A549 (cell line): Measurements from ENCODE around the gene SLC32A1. TPM values are rescaled to one million over a fixed set of nuclear protein-coding genes. Genes with fewer than 3 reads are reported as not detected.

Source experiments
- ATAC-seq, 2 experiments: fragments of 200-7000 bp in 1 of 2; fragments of >200 bp in 1 of 2; cut with Nextera tagmentation in 1 of 2; cut with Tn5 transposase in 1 of 2; 3 replicates each; pipeline versions ENCODE4 v1.8.0 to v1.9.1; 2018 to 2020; ENCODE audit warnings: mild to moderate bottlenecking in 1 of 2, moderate library complexity in 1 of 2
- CTCF ChIA-PET: fragments of 300-600 bp; sonication (Branson Sonifier 250); formaldehyde crosslinking; extraction: SDS; loops from one replicate; lab custom pipeline; 2021; ENCODE audit warnings: antibody characterized with exemption, inconsistent platforms; lab: Yijun Ruan, JAX
- POLR2A ChIA-PET: fragments of 350-600 bp; formaldehyde crosslinking; extraction: SDS; loops from one replicate; lab custom pipeline; 2021; ENCODE audit warnings: antibody characterized with exemption, inconsistent platforms; lab: Yijun Ruan, JAX
- DNase-seq, 2 experiments: peaks; one replicate each; pipeline versions ENCODE4 v3.0.0 to v3.0.0-alpha.2; 2011 to 2016; ENCODE audit warnings: low read depth in 1 of 2, low spot score in 1 of 2
- FAIRE-seq: peaks from 2 replicates; lab custom pipeline; 2011; peaks lifted over from hg19 to GRCh38; lab: Jason Lieb, UNC
- H3K27ac ChIP-seq, 2 experiments: fragments of >200 bp; sonication (Bioruptor Twin); formaldehyde crosslinking; 3 replicates each; pipeline ENCODE4 v1.5.1; 2016 to 2017
- H3K4me1 ChIP-seq: fragments of >200 bp; sonication (Bioruptor Twin); formaldehyde crosslinking; 3 replicates; pipeline ENCODE4 v1.6.1; 2016
- H3K4me2 ChIP-seq: fragments of >200 bp; sonication (Bioruptor Twin); formaldehyde crosslinking; 3 replicates; pipeline ENCODE4 v1.6.1; 2016
- H3K4me3 ChIP-seq: fragments of >200 bp; sonication (Bioruptor Twin); formaldehyde crosslinking; 3 replicates; pipeline ENCODE4 v1.5.1; 2016
- H3K9me3 ChIP-seq: fragments of >200 bp; sonication (Bioruptor Twin); formaldehyde crosslinking; 3 replicates; pipeline ENCODE4 v1.6.1; 2016
- CBX8 ChIP-seq: fragments of 200-600 bp; sonication (generic); IDR thresholded peaks from 2 replicates; pipeline ENCODE4 v1.6.1; 2016
- CEBPB ChIP-seq, 2 experiments: fragments of >200 bp in 1 of 2; sonication (Bioruptor Twin) in 1 of 2; formaldehyde crosslinking in 1 of 2; IDR thresholded peaks; 2 replicates each; pipeline ENCODE4 v1.6.1; 2012 to 2016
- CHD2 ChIP-seq: fragments of 150-350 bp; IDR thresholded peaks from 2 replicates; pipeline ENCODE4 v1.6.1; 2014; ENCODE audit warnings: low read length; ENCODE audit not compliant: partially characterized antibody
- CHD4 ChIP-seq: fragments of 200-600 bp; sonication (generic); IDR thresholded peaks from 2 replicates; pipeline ENCODE4 v1.6.1; 2016; ENCODE audit warnings: antibody characterized with exemption, mild to moderate bottlenecking, borderline replicate concordance
- EHMT2 ChIP-seq: fragments of 200-600 bp; sonication (generic); IDR thresholded peaks from 2 replicates; pipeline ENCODE4 v1.6.1; 2016; ENCODE audit warnings: antibody characterized with exemption, low read depth, mild to moderate bottlenecking, moderate library complexity
- EP300 ChIP-seq, 2 experiments: fragments of >200 bp; sonication (Bioruptor Twin); formaldehyde crosslinking; IDR thresholded peaks; 2 replicates in 1 of 2; 3 replicates in 1 of 2; pipeline ENCODE4 v1.6.1; 2016 to 2017
- ESRRA ChIP-seq: fragments of 150-350 bp; IDR thresholded peaks from 2 replicates; pipeline ENCODE4 v1.6.1; 2014; ENCODE audit warnings: mild to moderate bottlenecking, low read length, borderline replicate concordance
- FOSB ChIP-seq: fragments of 250-450 bp; sonication (Bioruptor Pico); IDR thresholded peaks from 2 replicates; pipeline ENCODE4 v1.5.0; 2020; ENCODE audit warnings: mild to moderate bottlenecking, moderate library complexity
- FOSL2 ChIP-seq, 2 experiments: fragments of 450-650 bp in 1 of 2; fragments of >200 bp in 1 of 2; sonication (Bioruptor Twin) in 1 of 2; formaldehyde crosslinking; IDR thresholded peaks; 2 replicates each; pipeline versions ENCODE4 v1.5.0 to v1.6.1; 2016 to 2020; ENCODE audit warnings: mild to moderate bottlenecking in 1 of 2, moderate library complexity in 1 of 2
- FOXS1 ChIP-seq: fragments of 250-450 bp; sonication (Bioruptor Pico); IDR thresholded peaks from 2 replicates; pipeline ENCODE4 v1.5.0; 2020; ENCODE audit warnings: mild to moderate bottlenecking, moderate library complexity
- HDAC2 ChIP-seq: fragments of 200-600 bp; sonication (generic); IDR thresholded peaks from 2 replicates; pipeline ENCODE4 v1.6.1; 2016
- HEYL ChIP-seq: fragments of 250-450 bp; sonication (Bioruptor Pico); IDR thresholded peaks from 2 replicates; pipeline ENCODE4 v1.8.0; 2021; ENCODE audit warnings: mild to moderate bottlenecking, moderate library complexity
- HOXB13 ChIP-seq: fragments of 250-450 bp; sonication (Bioruptor Pico); IDR thresholded peaks from 2 replicates; pipeline ENCODE4 v1.5.0; 2020; ENCODE audit warnings: low read depth, mild to moderate bottlenecking, moderate library complexity
- HOXB5 ChIP-seq: fragments of 250-450 bp; sonication (Bioruptor Pico); IDR thresholded peaks from 2 replicates; pipeline ENCODE4 v1.5.0; 2020; ENCODE audit warnings: mild to moderate bottlenecking, moderate library complexity
- MAFK ChIP-seq: fragments of 450-650 bp; IDR thresholded peaks from 2 replicates; pipeline ENCODE4 v1.6.1; 2014; ENCODE audit not compliant: partially characterized antibody
- RCOR1 ChIP-seq: fragments of 150-350 bp; IDR thresholded peaks from 2 replicates; pipeline ENCODE4 v1.6.1; 2014; ENCODE audit warnings: antibody characterized with exemption, low read length, low read depth
- SMC3 ChIP-seq: fragments of >200 bp; sonication (Bioruptor Twin); formaldehyde crosslinking; IDR thresholded peaks from 3 replicates; pipeline ENCODE4 v1.6.1; 2018; ENCODE audit warnings: inconsistent platforms
- ZFP36 ChIP-seq: fragments of 450-650 bp; IDR thresholded peaks from 2 replicates; pipeline ENCODE4 v1.6.1; 2014; ENCODE audit warnings: borderline replicate concordance; ENCODE audit not compliant: partially characterized antibody
- ZNF302 ChIP-seq: fragments of 250-450 bp; sonication (Bioruptor Pico); IDR thresholded peaks from 2 replicates; pipeline ENCODE4 v1.9.0; 2021; ENCODE audit warnings: inconsistent platforms, mild to moderate bottlenecking, moderate library complexity
- WGBS: methylation state at CpG from one replicate; pipeline ENCODE4 v1.1.6; 2017; ENCODE audit errors: missing lambda C conversion rate; 5-methylcytosine and 5-hydroxymethylcytosine counted together
- polyA plus RNA-seq, 4 experiments: library from polyadenylated mRNA; depleted of rRNA in 3 of 4; stranded (reverse); fragments of >200 nt; fragmentation: RNase III in 1 of 4; extraction: RNeasy Plus Mini Kit Qiagen cat#74134 plus additional on column Dnase treatment in 1 of 4; gene quantifications; 2 replicates in 3 of 4; 3 replicates in 1 of 4; pipeline ENCODE4 v1.2.3, GENCODE V29; 2011 to 2017
- TF ChIP-seq, protein P1 (sequence below): IDR thresholded peaks from 2 replicates; pipeline ENCODE4 v1.6.1; 2012; ENCODE audit warnings: low read depth, borderline replicate concordance
- TF ChIP-seq, protein P2 (sequence below): fragments of 200-600 bp; sonication (generic); IDR thresholded peaks from 2 replicates; pipeline ENCODE4 v1.6.1; 2016; ENCODE audit warnings: antibody characterized with exemption, mild to moderate bottlenecking, moderate library complexity

The SLC32A1 gene
- polyA plus RNA-seq, 2 of the 4 experiments (the other 2 are of a cell fraction), result not detected

DNA sequence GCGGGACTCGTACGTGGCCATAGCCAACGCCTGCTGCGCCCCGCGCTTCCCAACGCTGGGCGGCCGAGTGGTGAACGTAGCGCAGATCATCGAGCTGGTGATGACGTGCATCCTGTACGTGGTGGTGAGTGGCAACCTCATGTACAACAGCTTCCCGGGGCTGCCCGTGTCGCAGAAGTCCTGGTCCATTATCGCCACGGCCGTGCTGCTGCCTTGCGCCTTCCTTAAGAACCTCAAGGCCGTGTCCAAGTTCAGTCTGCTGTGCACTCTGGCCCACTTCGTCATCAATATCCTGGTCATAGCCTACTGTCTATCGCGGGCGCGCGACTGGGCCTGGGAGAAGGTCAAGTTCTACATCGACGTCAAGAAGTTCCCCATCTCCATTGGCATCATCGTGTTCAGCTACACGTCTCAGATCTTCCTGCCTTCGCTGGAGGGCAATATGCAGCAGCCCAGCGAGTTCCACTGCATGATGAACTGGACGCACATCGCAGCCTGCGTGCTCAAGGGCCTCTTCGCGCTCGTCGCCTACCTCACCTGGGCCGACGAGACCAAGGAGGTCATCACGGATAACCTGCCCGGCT, 3.4 kb downstream of the SLC32A1 start:
- Histone ChIP-seq H3K4me3 (no peak overlapping the region), H3K4me2 (no peak overlapping the region)
- ATAC-seq, result no peak
- no peak for TF ChIP-seq CBX8
- TF ChIP-seq SMC3, result no peak
- TF ChIP-seq ESRRA, result no peak
- no peak for TF ChIP-seq HOXB13 (CRISPR knock-in tag)
- TF ChIP-seq HDAC2, result no peak
- TF ChIP-seq HEYL (CRISPR knock-in tag), result no peak
- no peak for TF ChIP-seq ZNF302 (CRISPR knock-in tag)
- TF ChIP-seq ZFP36, result no peak
- TF ChIP-seq, protein P1, sequence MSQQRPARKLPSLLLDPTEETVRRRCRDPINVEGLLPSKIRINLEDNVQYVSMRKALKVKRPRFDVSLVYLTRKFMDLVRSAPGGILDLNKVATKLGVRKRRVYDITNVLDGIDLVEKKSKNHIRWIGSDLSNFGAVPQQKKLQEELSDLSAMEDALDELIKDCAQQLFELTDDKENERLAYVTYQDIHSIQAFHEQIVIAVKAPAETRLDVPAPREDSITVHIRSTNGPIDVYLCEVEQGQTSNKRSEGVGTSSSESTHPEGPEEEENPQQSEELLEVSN, result no peak
- TF ChIP-seq HOXB5, result no peak
- TF ChIP-seq, all 56 proteins: peak for 0
- no peaks in the 10 kb centered on the region for H3K9me3 ChIP-seq
- no peak for FAIRE-seq
- ChIA-PET CTCF (interaction anchor here (5.8 kb wide), 1 partner anchor 23 kb away, joined by 55 read pairs; no protein-coding TSS in a partner anchor), POLR2A (no interaction called here)
- no peak overlapping the region for H3K27ac ChIP-seq
- peaks cover 22% of the 10 kb centered on the region for H3K4me1 ChIP-seq
- no peak for DNase-seq
- 88% methylated on average over 45 of the region's 46 CpGs for WGBS

DNA sequence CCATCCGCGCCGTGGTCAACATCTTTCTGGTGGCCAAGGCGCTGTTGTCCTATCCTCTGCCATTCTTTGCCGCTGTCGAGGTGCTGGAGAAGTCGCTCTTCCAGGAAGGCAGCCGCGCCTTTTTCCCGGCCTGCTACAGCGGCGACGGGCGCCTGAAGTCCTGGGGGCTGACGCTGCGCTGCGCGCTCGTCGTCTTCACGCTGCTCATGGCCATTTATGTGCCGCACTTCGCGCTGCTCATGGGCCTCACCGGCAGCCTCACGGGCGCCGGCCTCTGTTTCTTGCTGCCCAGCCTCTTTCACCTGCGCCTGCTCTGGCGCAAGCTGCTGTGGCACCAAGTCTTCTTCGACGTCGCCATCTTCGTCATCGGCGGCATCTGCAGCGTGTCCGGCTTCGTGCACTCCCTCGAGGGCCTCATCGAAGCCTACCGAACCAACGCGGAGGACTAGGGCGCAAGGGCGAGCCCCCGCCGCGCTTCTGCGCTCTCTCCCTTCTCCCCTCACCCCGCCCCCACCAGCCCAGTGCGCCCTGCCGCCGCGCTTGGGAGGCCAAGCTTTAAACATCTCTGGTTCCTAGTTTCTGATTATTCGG, 4.0 kb downstream of the SLC32A1 start:
- CTCF ChIA-PET, result interaction anchor here (2.0 to 5.8 kb wide), 2 partner anchors 23 kb away, joined by 14 to 55 read pairs; no protein-coding TSS in a partner anchor
- TF ChIP-seq RCOR1 (no peak), FOSB (CRISPR knock-in tag) (no peak), FOXS1 (no peak), EHMT2 (no peak), EP300 (IDR thresholded peaks at IDR 0.05) (no peak), MAFK (no peak), CHD4 (no peak), FOSL2 (IDR thresholded peaks at IDR 0.05) (no peak), FOSL2 (CRISPR knock-in tag; IDR thresholded peaks at IDR 0.05) (no peak), CHD2 (no peak), CEBPB (IDR thresholded peaks at IDR 0.05) (no peak)
- TF ChIP-seq, protein P2, sequence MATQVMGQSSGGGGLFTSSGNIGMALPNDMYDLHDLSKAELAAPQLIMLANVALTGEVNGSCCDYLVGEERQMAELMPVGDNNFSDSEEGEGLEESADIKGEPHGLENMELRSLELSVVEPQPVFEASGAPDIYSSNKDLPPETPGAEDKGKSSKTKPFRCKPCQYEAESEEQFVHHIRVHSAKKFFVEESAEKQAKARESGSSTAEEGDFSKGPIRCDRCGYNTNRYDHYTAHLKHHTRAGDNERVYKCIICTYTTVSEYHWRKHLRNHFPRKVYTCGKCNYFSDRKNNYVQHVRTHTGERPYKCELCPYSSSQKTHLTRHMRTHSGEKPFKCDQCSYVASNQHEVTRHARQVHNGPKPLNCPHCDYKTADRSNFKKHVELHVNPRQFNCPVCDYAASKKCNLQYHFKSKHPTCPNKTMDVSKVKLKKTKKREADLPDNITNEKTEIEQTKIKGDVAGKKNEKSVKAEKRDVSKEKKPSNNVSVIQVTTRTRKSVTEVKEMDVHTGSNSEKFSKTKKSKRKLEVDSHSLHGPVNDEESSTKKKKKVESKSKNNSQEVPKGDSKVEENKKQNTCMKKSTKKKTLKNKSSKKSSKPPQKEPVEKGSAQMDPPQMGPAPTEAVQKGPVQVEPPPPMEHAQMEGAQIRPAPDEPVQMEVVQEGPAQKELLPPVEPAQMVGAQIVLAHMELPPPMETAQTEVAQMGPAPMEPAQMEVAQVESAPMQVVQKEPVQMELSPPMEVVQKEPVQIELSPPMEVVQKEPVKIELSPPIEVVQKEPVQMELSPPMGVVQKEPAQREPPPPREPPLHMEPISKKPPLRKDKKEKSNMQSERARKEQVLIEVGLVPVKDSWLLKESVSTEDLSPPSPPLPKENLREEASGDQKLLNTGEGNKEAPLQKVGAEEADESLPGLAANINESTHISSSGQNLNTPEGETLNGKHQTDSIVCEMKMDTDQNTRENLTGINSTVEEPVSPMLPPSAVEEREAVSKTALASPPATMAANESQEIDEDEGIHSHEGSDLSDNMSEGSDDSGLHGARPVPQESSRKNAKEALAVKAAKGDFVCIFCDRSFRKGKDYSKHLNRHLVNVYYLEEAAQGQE, result no peak
- POLR2A ChIA-PET, result no interaction called here
- Histone ChIP-seq H3K27ac (no peak overlapping the region), H3K4me2 (no peak overlapping the region), H3K4me3 (no peak overlapping the region), H3K9me3 (no peaks in the 10 kb centered on the region), H3K4me1 (peaks cover 22% of the 10 kb centered on the region)
- DNase-seq, result no peak
- no peak for ATAC-seq
- no peak for FAIRE-seq
- WGBS, result 78% methylated on average over 50 of the region's 56 CpGs
